Measurements from ENCODE around the gene COL25A1.

The COL25A1 gene

GRCh38 chr4:109302361-109303139 lies at the start of gene COL25A1:
Gene COL25A1 (minus strand): TSS chr4:109302658.
- H3K4me3 Mint-ChIP-seq = peak within 1 kb of the TSS; percentile 78 to 80
- peaks cover 55% of the 10 kb centered on the region in 2 donors for H3K27me3 Mint-ChIP-seq
- peaks cover 10 to 18% of the 10 kb centered on the region in 2 donors for H3K4me1 Mint-ChIP-seq
- H3K9me3 Mint-ChIP-seq = peaks cover 0 to 2% of the 10 kb centered on the region in 2 donors
- DNase-seq (no peak), ATAC-seq (replicated peaks) (peak; percentile 50 to 60)
- no peak within 1 kb of the TSS for H3K27ac Mint-ChIP-seq
- peaks cover 0 to 2% of the 10 kb centered on the region in 2 donors for H3K36me3 Mint-ChIP-seq

DNA sequence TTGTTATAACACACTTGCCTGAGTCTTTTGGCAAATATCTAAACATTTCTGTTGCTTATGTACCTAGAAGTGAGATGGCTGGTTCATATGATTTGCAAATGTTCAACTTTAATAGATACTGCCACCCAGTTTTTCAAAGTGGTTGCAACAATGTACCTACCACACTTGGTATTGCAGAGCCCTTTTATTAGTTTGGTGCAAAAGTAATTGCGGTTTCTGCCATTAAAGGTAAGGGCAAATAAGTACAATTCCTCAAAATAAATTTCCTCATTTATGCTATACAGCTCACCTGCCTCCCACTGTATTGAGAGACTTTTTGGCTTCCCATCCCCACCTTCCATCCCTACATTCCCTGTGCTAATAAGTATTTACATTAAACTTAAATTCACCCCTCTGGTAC lies 47.7 kb upstream of the COL25A1 start:
- ATAC-seq (replicated peaks) (no peak), DNase-seq (no peak)
- peaks cover 10 to 17% of the 10 kb centered on the region in 2 donors for H3K9me3 Mint-ChIP-seq
- H3K4me1 Mint-ChIP-seq = no peaks in the 10 kb centered on the region
- H3K4me3 Mint-ChIP-seq = no peak overlapping the region
- H3K27me3 Mint-ChIP-seq = peaks cover 6 to 15% of the 10 kb centered on the region in 2 donors
- H3K36me3 Mint-ChIP-seq = no peaks in the 10 kb centered on the region
- H3K27ac Mint-ChIP-seq = no peak overlapping the region

- Mint-ChIP-seq H3K27me3 (peaks cover 1 to 6% of the 10 kb centered on the region in 2 donors), H3K27ac (no peak overlapping the region), H3K36me3 (no peaks in the 10 kb centered on the region), H3K9me3 (peaks cover 0 to under 1% of the 10 kb centered on the region in 2 donors), H3K4me3 (no peak overlapping the region), H3K4me1 (no peaks in the 10 kb centered on the region)
- no peak for ATAC-seq (replicated peaks)
- no peak for DNase-seq
Measured at GRCh38 chr4:109334129-109335105, 32.0 kb upstream of the COL25A1 start.

DNA sequence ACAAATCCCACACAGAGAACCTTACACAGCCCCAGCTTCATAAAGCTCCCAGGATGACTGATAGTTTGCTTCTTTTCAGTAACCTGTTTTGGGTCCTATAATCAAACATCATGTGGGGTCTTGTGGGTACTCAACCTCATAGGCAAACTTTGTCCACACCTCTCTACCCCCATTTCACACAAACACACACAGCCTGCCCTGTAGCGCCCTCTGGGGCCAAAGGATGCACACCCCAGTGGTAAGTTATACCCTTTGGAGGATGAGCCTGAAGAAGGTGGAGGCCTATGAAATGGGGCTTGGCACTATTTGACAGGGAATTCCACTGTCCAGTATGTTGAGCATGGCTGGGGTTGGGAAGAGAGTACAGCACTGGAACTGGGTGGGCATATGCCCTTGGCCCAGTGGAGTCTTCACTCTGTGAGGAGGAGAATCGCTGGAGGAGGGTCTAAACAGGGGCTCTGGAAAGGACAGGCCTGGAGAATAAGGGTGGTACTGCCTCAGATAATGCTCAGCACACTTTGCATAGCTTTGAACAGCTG lies 30.5 kb upstream of the COL25A1 start:
- ATAC-seq (replicated peaks) (peak in 1 of 2 donors; percentile 44), DNase-seq (no peak)
- no peak overlapping the region for H3K27ac Mint-ChIP-seq
- H3K4me3 Mint-ChIP-seq = no peak overlapping the region
- peaks cover 0 to 1% of the 10 kb centered on the region in 2 donors for H3K9me3 Mint-ChIP-seq
- peaks cover 8 to 13% of the 10 kb centered on the region in 2 donors for H3K27me3 Mint-ChIP-seq
- H3K36me3 Mint-ChIP-seq = no peaks in the 10 kb centered on the region
- H3K4me1 Mint-ChIP-seq = no peaks in the 10 kb centered on the region

DNA sequence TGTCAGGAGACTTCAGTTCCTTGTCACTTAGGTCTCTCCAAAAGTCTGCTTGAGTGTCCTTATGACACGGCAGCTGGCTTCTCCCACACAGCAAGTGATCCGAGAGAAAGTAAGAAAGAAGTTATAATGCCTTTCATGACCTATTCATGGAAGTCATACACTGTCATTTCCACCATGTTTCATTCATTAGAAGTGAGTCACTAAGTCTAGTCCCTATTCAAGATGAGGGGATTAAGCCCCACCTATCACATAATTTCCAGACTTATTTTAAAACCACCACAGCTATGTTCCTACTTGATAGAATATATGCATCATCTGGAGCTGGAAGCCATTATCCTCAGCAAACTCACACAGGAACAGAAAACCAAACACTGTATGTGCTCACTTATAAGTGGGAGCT lies 25.2 kb upstream of the COL25A1 start:
- no peak overlapping the region for H3K4me3 Mint-ChIP-seq
- peaks cover 13 to 14% of the 10 kb centered on the region in 2 donors for H3K9me3 Mint-ChIP-seq
- peaks cover 11 to 22% of the 10 kb centered on the region in 2 donors for H3K27me3 Mint-ChIP-seq
- H3K36me3 Mint-ChIP-seq = peaks cover 0 to 6% of the 10 kb centered on the region in 2 donors
- no peaks in the 10 kb centered on the region for H3K4me1 Mint-ChIP-seq
- ATAC-seq (replicated peaks) (no peak), DNase-seq (no peak)
- H3K27ac Mint-ChIP-seq = no peak overlapping the region

DNA sequence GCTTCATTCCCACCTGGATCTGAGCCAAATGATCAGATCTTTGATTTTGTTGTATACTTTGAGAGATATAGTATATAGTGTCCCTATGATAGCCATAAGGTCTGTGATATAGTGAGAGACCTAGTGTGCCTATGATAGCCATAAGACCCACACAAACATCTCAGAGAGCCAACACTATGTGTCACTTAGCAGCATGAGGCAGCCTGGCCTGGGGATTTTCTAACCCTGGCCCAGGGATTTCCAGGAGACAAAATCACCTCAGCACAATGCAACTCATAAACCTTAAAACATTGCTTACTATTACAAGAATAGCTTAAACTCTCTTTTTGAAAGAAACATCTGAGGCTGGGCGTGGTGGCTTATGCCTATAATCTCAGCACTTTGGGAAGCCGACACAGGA lies 23.2 kb upstream of the COL25A1 start:
- no peak overlapping the region for H3K4me3 Mint-ChIP-seq
- no peak for ATAC-seq (replicated peaks)
- H3K27ac Mint-ChIP-seq = no peak overlapping the region
- H3K9me3 Mint-ChIP-seq = peaks cover 19 to 20% of the 10 kb centered on the region in 2 donors
- peaks cover 0 to 6% of the 10 kb centered on the region in 2 donors for H3K36me3 Mint-ChIP-seq
- no peak for DNase-seq
- H3K4me1 Mint-ChIP-seq = no peaks in the 10 kb centered on the region
- H3K27me3 Mint-ChIP-seq = peaks cover 11 to 22% of the 10 kb centered on the region in 2 donors

- DNase-seq = no peak
Measured at GRCh38 chr4:109323348-109323747, 20.9 kb upstream of the COL25A1 start.

GRCh38 chr4:109321232-109321631 lies 18.8 kb upstream of the COL25A1 start:
- no peak overlapping the region for H3K4me3 Mint-ChIP-seq
- no peak overlapping the region for H3K27ac Mint-ChIP-seq
- H3K27me3 Mint-ChIP-seq = peaks cover 0 to 4% of the 10 kb centered on the region in 2 donors
- H3K36me3 Mint-ChIP-seq = peaks cover 0 to 6% of the 10 kb centered on the region in 2 donors
- DNase-seq (no peak), ATAC-seq (replicated peaks) (peak in 1 of 2 donors; percentile 49)
- H3K9me3 Mint-ChIP-seq = peaks cover 22 to 30% of the 10 kb centered on the region in 2 donors
- peaks cover 0 to 2% of the 10 kb centered on the region in 2 donors for H3K4me1 Mint-ChIP-seq

More at GRCh38 chr4:109323348-109323747, 20.9 kb upstream of the COL25A1 start:
- peaks cover 22 to 30% of the 10 kb centered on the region in 2 donors for H3K9me3 Mint-ChIP-seq
- no peak overlapping the region for H3K4me3 Mint-ChIP-seq
- H3K36me3 Mint-ChIP-seq = peaks cover 0 to 6% of the 10 kb centered on the region in 2 donors
- H3K27ac Mint-ChIP-seq = no peak overlapping the region
- peaks cover 3 to 9% of the 10 kb centered on the region in 2 donors for H3K27me3 Mint-ChIP-seq
- H3K4me1 Mint-ChIP-seq = peaks cover 0 to 2% of the 10 kb centered on the region in 2 donors
- no peak for ATAC-seq (replicated peaks)

DNA sequence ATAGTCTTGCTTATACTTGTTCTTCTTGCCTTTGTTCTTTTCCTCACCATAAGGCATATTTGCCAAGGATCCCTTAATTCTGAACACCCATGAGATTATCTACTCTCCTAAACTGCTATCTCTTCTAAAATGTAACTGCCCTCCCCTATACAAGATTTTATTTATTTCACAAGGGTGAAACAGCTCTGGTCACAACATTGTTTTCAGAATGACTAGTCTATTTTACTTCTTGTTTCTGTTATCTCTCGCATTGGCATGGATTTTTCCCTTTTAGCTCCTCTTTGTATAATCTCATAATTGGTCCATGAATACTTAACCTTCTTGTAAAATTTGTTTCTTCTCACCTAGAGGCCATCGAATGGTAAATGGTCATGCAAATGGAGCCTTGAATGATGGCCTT lies 17.2 kb upstream of the COL25A1 start:
- Mint-ChIP-seq H3K4me3 (no peak overlapping the region), H3K27me3 (peaks cover 0 to 5% of the 10 kb centered on the region in 2 donors), H3K36me3 (peaks cover 0 to 6% of the 10 kb centered on the region in 2 donors), H3K27ac (no peak overlapping the region), H3K4me1 (peaks cover 0 to 2% of the 10 kb centered on the region in 2 donors), H3K9me3 (peaks cover 22 to 30% of the 10 kb centered on the region in 2 donors)
- DNase-seq = no peak
- ATAC-seq (replicated peaks) = no peak

DNA sequence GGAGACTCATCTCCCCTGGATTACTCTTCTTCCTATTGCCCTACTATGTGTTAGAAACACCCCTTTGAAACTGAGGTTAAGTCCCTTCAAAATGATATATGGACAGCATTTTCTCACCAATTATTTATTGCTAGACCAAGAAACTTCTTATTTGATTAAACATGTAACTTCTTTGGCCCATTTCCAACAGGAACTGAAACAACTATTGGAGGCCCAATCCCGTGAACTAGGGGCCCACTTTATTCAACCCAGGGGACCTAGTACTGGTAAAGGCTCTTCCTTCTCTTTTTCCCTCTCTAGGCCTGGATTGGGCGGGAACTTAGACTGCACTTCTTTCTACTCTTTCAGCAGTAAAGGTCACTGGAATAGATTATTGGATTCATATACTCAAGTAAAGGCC lies 16.7 kb upstream of the COL25A1 start:
- H3K9me3 Mint-ChIP-seq = peaks cover 20 to 27% of the 10 kb centered on the region in 2 donors
- no peak overlapping the region for H3K27ac Mint-ChIP-seq
- H3K36me3 Mint-ChIP-seq = peaks cover 0 to 6% of the 10 kb centered on the region in 2 donors
- DNase-seq (no peak), ATAC-seq (replicated peaks) (no peak)
- H3K4me1 Mint-ChIP-seq = peaks cover 0 to 2% of the 10 kb centered on the region in 2 donors
- H3K27me3 Mint-ChIP-seq = peaks cover 0 to 5% of the 10 kb centered on the region in 2 donors
- H3K4me3 Mint-ChIP-seq = no peak overlapping the region

DNA sequence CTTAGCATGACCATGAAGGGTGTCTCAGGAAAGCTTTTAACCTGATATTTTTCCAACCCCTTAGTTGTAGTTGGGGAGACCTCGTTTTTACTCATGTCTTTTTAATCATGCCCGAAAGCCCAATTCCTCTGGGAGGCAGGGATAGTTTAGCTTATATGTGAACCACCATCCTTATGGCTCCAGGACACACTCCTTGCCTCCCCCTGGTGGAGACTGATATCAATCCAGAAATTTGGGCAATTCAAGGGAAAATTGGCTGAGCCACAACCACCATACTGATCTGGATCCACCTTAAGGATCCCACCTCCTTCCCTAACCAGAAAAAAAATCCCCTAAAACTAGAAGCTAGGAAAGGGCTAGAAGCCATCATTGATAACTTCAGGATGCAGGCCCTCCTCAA lies 13.4 kb upstream of the COL25A1 start:
- Mint-ChIP-seq H3K36me3 (peaks cover 0 to 5% of the 10 kb centered on the region in 2 donors), H3K27me3 (peaks cover under 1 to 5% of the 10 kb centered on the region in 2 donors), H3K4me1 (peaks cover 0 to 2% of the 10 kb centered on the region in 2 donors), H3K9me3 (peaks cover 20 to 26% of the 10 kb centered on the region in 2 donors), H3K4me3 (no peak overlapping the region), H3K27ac (no peak overlapping the region)
- DNase-seq (no peak), ATAC-seq (replicated peaks) (no peak)

- peaks cover 19 to 24% of the 10 kb centered on the region in 2 donors for H3K9me3 Mint-ChIP-seq
- peaks cover 0 to 5% of the 10 kb centered on the region in 2 donors for H3K36me3 Mint-ChIP-seq
- H3K4me3 Mint-ChIP-seq = no peak overlapping the region
- no peak overlapping the region for H3K27ac Mint-ChIP-seq
- ATAC-seq (replicated peaks) (no peak), DNase-seq (no peak)
- peaks cover 5% of the 10 kb centered on the region in 2 donors for H3K27me3 Mint-ChIP-seq
- H3K4me1 Mint-ChIP-seq = peaks cover 0 to 2% of the 10 kb centered on the region in 2 donors
Measured at GRCh38 chr4:109315341-109315740, 12.9 kb upstream of the COL25A1 start.

DNA sequence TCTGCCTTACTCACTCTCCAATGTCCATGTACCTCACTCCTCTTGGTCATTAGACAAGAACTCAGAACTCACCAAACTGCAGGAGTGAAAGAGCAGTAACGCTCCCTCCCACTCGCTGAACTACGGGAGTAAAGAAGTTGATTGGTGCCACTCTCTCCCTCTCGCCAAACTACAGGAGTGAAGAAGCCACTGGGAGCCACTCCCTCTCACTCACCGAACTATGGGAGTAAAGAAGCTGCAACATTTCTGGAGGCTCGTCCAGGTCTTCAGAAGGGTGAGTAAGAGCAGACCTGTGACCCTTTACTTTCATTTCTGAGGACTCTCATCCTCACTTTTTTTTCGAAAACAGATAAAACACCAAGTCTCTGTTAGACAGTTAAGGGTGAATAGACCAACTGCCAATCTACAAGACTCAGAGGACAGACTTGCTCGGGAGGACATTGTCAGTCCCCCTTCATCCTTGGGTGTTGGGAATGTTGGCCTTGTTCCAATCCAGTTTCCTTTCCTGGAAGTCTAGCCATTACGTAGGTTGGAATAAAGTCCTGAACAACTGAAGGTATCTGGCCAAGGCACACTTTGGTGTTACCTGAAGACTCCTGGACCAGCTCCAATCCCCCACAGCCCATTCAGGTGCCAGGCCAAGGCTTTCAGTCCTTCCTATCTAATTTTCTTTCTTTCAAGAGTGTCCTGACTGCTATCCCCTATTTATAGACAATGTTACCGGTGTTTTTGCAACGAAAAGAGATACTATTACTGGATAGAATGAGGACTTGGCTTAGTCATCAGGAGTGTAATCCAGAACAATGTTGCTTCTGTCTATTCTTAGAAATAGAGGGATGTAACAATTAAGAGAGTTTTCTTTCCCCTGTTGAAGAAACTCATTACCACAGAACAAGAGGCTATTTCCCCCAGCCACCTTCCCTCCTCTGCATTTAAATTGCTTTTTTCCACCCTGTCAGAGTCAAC lies 11.0 kb upstream of the COL25A1 start:
- Mint-ChIP-seq H3K27ac (no peak overlapping the region), H3K27me3 (peaks cover 5 to 15% of the 10 kb centered on the region in 2 donors), H3K4me1 (no peaks in the 10 kb centered on the region), H3K4me3 (no peak overlapping the region), H3K9me3 (peaks cover 16 to 18% of the 10 kb centered on the region in 2 donors), H3K36me3 (peaks cover 0 to 5% of the 10 kb centered on the region in 2 donors)
- DNase-seq (no peak), ATAC-seq (replicated peaks) (no peak)
